ENCODE data around the gene ZDHHC12. TPM values are rescaled to one million over a fixed set of nuclear protein-coding genes. Genes with fewer than 3 reads are reported as not detected.

The ZDHHC12 gene
- total and polyA plus RNA-seq, 2 of the 13 experiments (the other 11 are each of a cell fraction or from before 2014, with no cell fraction given), result 25.4 to 28.0 TPM

DNA sequence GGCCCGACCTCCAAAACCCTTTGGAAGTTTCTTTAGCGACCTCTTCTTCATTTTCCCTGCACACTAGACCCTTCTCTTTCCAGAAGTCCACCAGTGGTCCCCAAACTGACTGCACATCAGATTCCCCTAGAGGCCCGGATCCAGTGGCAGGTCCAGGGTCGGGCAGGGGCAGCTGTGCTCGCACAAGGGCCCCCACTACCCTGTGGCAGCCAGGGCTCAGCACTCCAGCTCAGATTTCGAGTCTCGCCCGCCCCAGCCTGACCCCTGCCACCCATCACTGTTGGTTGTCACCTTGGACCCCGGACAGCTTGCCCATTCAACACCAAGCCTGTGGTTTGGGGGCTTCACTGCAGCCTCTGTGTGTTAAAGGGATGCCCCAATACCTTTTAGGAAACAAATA lies 7.8 kb upstream of the ZDHHC12 start (continued):
- TF ChIP-seq SOX13 (IDR thresholded peaks at IDR 0.05) (no peak), SOX13 (CRISPR knock-in tag; conservative IDR thresholded peaks at IDR 0.05 in 1 of 2, IDR thresholded peaks at IDR 0.05 in 1 of 2) (no peak), ZFP91 (CRISPR knock-in tag; IDR thresholded peaks at IDR 0.05; ENCODE audit: borderline replicate concordance) (no peak), ISX (CRISPR knock-in tag; conservative IDR thresholded peaks at IDR 0.05) (no peak), BCL6 (CRISPR knock-in tag; IDR thresholded peaks at IDR 0.05) (no peak), FOSL1 (CRISPR knock-in tag; IDR thresholded peaks at IDR 0.05; ENCODE audit: borderline replicate concordance) (no peak), ZNF75D (CRISPR knock-in tag; IDR thresholded peaks at IDR 0.05; ENCODE audit: borderline replicate concordance) (no peak), HES4 (CRISPR knock-in tag; IDR thresholded peaks at IDR 0.05; ENCODE audit: borderline replicate concordance) (no peak), ZNF350 (CRISPR knock-in tag; IDR thresholded peaks at IDR 0.05; ENCODE audit: borderline replicate concordance, low read depth) (no peak), JDP2 (CRISPR knock-in tag; IDR thresholded peaks at IDR 0.05; ENCODE audit: borderline replicate concordance) (no peak)

GRCh38 chr9:128731093-128731492 lies 7.2 kb upstream of the ZDHHC12 start:
- WGBS (ENCODE audit: low lambda C conversion rate), result 95% methylated on average over 12 of the region's 13 CpGs
- no TSS peak for BruUV-seq (replicated peaks)
- no peaks in the 10 kb centered on the region for H3K36me3 ChIP-seq (replicated peaks in 1 of 2; ENCODE audit: control insufficient read depth in 1 of 2, insufficient read depth in 2 of 2, low read length in 2 of 2)
- in situ Hi-C loops (cut with HindIII; ENCODE audit: extremely low pct_ligation_motif_present, low pct_unique_long_range_greater_than_20kb) (no loop called here), intact Hi-C loops (cut with micrococcal nuclease; ENCODE audit: unreplicated experiment) (no loop called here)
- no peak for TF ChIP-seq NFYC (CRISPR knock-in tag; IDR thresholded peaks at IDR 0.05)
- TF ChIP-seq, protein P1, sequence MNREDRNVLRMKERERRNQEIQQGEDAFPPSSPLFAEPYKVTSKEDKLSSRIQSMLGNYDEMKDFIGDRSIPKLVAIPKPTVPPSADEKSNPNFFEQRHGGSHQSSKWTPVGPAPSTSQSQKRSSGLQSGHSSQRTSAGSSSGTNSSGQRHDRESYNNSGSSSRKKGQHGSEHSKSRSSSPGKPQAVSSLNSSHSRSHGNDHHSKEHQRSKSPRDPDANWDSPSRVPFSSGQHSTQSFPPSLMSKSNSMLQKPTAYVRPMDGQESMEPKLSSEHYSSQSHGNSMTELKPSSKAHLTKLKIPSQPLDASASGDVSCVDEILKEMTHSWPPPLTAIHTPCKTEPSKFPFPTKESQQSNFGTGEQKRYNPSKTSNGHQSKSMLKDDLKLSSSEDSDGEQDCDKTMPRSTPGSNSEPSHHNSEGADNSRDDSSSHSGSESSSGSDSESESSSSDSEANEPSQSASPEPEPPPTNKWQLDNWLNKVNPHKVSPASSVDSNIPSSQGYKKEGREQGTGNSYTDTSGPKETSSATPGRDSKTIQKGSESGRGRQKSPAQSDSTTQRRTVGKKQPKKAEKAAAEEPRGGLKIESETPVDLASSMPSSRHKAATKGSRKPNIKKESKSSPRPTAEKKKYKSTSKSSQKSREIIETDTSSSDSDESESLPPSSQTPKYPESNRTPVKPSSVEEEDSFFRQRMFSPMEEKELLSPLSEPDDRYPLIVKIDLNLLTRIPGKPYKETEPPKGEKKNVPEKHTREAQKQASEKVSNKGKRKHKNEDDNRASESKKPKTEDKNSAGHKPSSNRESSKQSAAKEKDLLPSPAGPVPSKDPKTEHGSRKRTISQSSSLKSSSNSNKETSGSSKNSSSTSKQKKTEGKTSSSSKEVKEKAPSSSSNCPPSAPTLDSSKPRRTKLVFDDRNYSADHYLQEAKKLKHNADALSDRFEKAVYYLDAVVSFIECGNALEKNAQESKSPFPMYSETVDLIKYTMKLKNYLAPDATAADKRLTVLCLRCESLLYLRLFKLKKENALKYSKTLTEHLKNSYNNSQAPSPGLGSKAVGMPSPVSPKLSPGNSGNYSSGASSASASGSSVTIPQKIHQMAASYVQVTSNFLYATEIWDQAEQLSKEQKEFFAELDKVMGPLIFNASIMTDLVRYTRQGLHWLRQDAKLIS (CRISPR knock-in tag; IDR thresholded peaks at IDR 0.05), result no peak
- TF ChIP-seq ZNF260 (CRISPR knock-in tag; IDR thresholded peaks at IDR 0.05; ENCODE audit: borderline replicate concordance, low read depth), result no peak
- TF ChIP-seq ZNF12 (CRISPR knock-in tag; IDR thresholded peaks at IDR 0.05), result no peak
- no peak for TF ChIP-seq PHF5A (CRISPR knock-in tag; IDR thresholded peaks at IDR 0.05; ENCODE audit: low read depth, unreplicated experiment)
- no peak overlapping the region for H3K4me3 ChIP-seq (replicated peaks in 1 of 3; ENCODE audit: insufficient read depth in 1 of 3, low read depth in 2 of 3, low read length in 3 of 3)
- no peak overlapping the region for H3K27ac ChIP-seq (ENCODE audit: extremely low read length, insufficient read depth, low read length)
- H3K27me3 ChIP-seq (ENCODE audit: control insufficient read depth in 1 of 2, insufficient read depth in 2 of 2, low read length in 2 of 2), result no peaks in the 10 kb centered on the region
- ChIA-PET POLR2A (no interaction called here), CTCF (ENCODE audit: low intra/inter-chr PET ratio, low total read pairs) (no interaction called here)
- H2AFZ ChIP-seq (ENCODE audit: low read length), result no peak overlapping the region
- H3K9ac ChIP-seq (ENCODE audit: insufficient read depth, low read depth, low read length), result no peak overlapping the region
- peaks cover 30% of the 10 kb centered on the region for H3K4me1 ChIP-seq (ENCODE audit: insufficient read depth, low read length)
- FAIRE-seq (no peak), DNase-seq (ENCODE audit: low spot score) (no peak), ATAC-seq (no peak)
- H4K20me1 ChIP-seq (ENCODE audit: insufficient read depth, low read length), result no peaks in the 10 kb centered on the region
- no peak overlapping the region for H3K4me2 ChIP-seq (ENCODE audit: low read depth, low read length)
- H3K79me2 ChIP-seq (ENCODE audit: insufficient read depth, low read length), result no peaks in the 10 kb centered on the region
- no peaks in the 10 kb centered on the region for H3K9me3 ChIP-seq (ENCODE audit: low read length)

Measured in HepG2 (cell line).